ENCODE measurements around the gene ANKRD55. TPM values are rescaled to one million over a fixed set of nuclear protein-coding genes. Genes with fewer than 3 reads are reported as not detected.

The ANKRD55 gene
- total RNA-seq, 3 donors from 2014 or later (not counting 1 experiment from before 2014, with no cell fraction given) = 0.88 TPM; not detected in 2

DNA sequence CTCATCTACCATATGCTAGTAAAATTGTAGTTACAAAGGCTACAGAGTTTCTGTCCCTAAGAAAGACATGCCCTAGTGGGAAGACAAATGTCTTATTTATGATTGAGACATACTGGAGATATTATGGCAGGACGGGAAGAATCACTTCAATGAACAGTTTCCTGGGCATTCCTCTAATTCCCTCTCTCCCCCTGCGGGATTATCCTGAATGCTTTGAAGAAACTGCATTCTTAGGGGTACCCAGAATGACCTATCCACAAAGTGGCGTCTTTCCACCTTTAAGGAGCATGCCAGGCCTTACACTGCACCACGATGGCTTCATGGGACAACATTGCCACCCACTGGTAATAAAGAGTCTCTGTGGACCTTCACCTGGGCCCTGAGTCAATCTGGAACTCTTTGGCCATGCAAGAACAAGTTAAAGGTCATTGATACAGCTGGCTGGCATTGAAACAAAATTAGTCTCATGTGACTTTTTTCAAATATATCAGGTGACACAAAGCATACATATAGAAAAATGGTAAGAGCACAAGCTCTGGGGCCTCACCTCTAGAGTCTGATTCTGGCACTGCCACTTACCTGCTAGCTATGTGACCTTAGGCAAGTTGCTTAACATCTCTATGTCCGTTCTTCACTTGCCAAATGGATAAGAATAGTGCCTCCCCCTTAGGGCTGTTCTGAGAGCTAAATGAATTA, 32.0 kb downstream of the ANKRD55 start:
- WGBS (ENCODE audit: insufficient coverage) = 48% methylated on average over 5 of the region's 5 CpGs
- H3K4me3 ChIP-seq (ENCODE audit: low read length) = no peak overlapping the region
- Mint-ChIP-seq H3K9me3 (no peaks in the 10 kb centered on the region), H3K27ac (no peak overlapping the region), H3K36me3 (no peaks in the 10 kb centered on the region), H3K4me1 (peaks cover 0 to 3% of the 10 kb centered on the region in 2 donors), H3K4me3 (no peak overlapping the region), H3K27me3 (ENCODE audit: low read depth in 2 of 2) (no peaks in the 10 kb centered on the region)
- H3K27me3 ChIP-seq (ENCODE audit: control insufficient read depth, insufficient read depth, low read length) = no peaks in the 10 kb centered on the region
- no peak overlapping the region for H3K27ac ChIP-seq (ENCODE audit: low read length)
- ATAC-seq = peak in 1 of 3 donors; percentile 58
- intact Hi-C loops (cut with micrococcal nuclease) = loop anchor here (2.0 kb wide), 1 partner anchor 264 kb away; no protein-coding TSS in a partner anchor
- DNase-seq = peak in 1 of 2 donors; percentile 85
- TF ChIP-seq CTCF (IDR thresholded peaks at IDR 0.05) = no peak
- no peaks in the 10 kb centered on the region for H3K4me1 ChIP-seq (ENCODE audit: control insufficient read depth, insufficient read depth, low read length)
- H3K9me3 ChIP-seq (ENCODE audit: control insufficient read depth, insufficient read depth, low read length) = no peaks in the 10 kb centered on the region
- H3K36me3 ChIP-seq (ENCODE audit: control insufficient read depth, insufficient read depth, low read length) = no peaks in the 10 kb centered on the region

DNA sequence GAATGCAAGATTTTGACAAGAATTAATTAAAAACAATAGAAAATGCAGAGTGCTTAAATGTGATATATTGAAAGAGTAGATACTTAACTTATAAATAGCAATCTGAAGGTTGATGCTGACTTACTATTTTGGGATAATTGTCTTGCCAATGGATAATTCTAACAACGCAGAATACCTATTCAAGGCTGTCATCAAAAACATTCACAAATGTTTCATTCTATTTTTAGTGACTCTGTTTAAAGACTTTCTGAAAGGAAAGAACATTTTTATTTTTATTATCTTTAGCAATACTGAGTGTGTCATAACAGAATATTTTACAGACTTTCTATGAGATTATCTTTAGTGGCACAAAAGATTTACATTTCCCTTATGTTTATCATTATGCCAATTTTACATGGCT, 38.1 kb downstream of the ANKRD55 start:
- Histone ChIP-seq H3K4me3 (ENCODE audit: low read length) (no peak overlapping the region), H3K36me3 (ENCODE audit: control insufficient read depth, insufficient read depth, low read length) (no peaks in the 10 kb centered on the region), H3K9me3 (ENCODE audit: control insufficient read depth, insufficient read depth, low read length) (no peaks in the 10 kb centered on the region), H3K4me1 (ENCODE audit: control insufficient read depth, insufficient read depth, low read length) (no peaks in the 10 kb centered on the region), H3K27ac (ENCODE audit: low read length) (no peak overlapping the region), H3K27me3 (ENCODE audit: control insufficient read depth, insufficient read depth, low read length) (no peaks in the 10 kb centered on the region)
- no peaks in the 10 kb centered on the region for H3K36me3 Mint-ChIP-seq
- no peaks in the 10 kb centered on the region for H3K4me1 Mint-ChIP-seq
- H3K9me3 Mint-ChIP-seq = no peaks in the 10 kb centered on the region
- no peak for DNase-seq
- ATAC-seq = no peak
- no peak for TF ChIP-seq CTCF (IDR thresholded peaks at IDR 0.05)
- intact Hi-C loops (cut with micrococcal nuclease) = no loop called here
- H3K4me3 Mint-ChIP-seq = no peak overlapping the region
- no peaks in the 10 kb centered on the region for H3K27me3 Mint-ChIP-seq (ENCODE audit: low read depth in 2 of 2)
- no CpG with 5 or more reads among the region's 1 CpG for WGBS (ENCODE audit: insufficient coverage)
- no peak overlapping the region for H3K27ac Mint-ChIP-seq

- H3K27me3 ChIP-seq (ENCODE audit: control insufficient read depth, insufficient read depth, low read length) = no peaks in the 10 kb centered on the region
- TF ChIP-seq CTCF (IDR thresholded peaks at IDR 0.05) = no peak
- H3K4me1 ChIP-seq (ENCODE audit: control insufficient read depth, insufficient read depth, low read length) = no peaks in the 10 kb centered on the region
- Mint-ChIP-seq H3K36me3 (no peaks in the 10 kb centered on the region), H3K9me3 (no peaks in the 10 kb centered on the region), H3K4me3 (no peak overlapping the region), H3K27me3 (ENCODE audit: low read depth in 2 of 2) (no peaks in the 10 kb centered on the region), H3K27ac (no peak overlapping the region), H3K4me1 (no peaks in the 10 kb centered on the region)
- H3K36me3 ChIP-seq (ENCODE audit: control insufficient read depth, insufficient read depth, low read length) = no peaks in the 10 kb centered on the region
- no peaks in the 10 kb centered on the region for H3K9me3 ChIP-seq (ENCODE audit: control insufficient read depth, insufficient read depth, low read length)
- no peak for DNase-seq
- H3K27ac ChIP-seq (ENCODE audit: low read length) = no peak overlapping the region
- no peak overlapping the region for H3K4me3 ChIP-seq (ENCODE audit: low read length)
- intact Hi-C loops (cut with micrococcal nuclease) = no loop called here
- WGBS (ENCODE audit: insufficient coverage) = 96% methylated on average over 15 of the region's 16 CpGs
- ATAC-seq = no peak
These were observed 40.9 kb downstream of the ANKRD55 start for GRCh38 chr5:56192246-56192645.

GRCh38 chr5:56191656-56192055, 41.5 kb downstream of the ANKRD55 start:
- Histone ChIP-seq H3K36me3 (ENCODE audit: control insufficient read depth, insufficient read depth, low read length) (no peaks in the 10 kb centered on the region), H3K9me3 (ENCODE audit: control insufficient read depth, insufficient read depth, low read length) (no peaks in the 10 kb centered on the region), H3K27me3 (ENCODE audit: control insufficient read depth, insufficient read depth, low read length) (no peaks in the 10 kb centered on the region), H3K4me1 (ENCODE audit: control insufficient read depth, insufficient read depth, low read length) (no peaks in the 10 kb centered on the region), H3K4me3 (ENCODE audit: low read length) (no peak overlapping the region), H3K27ac (ENCODE audit: low read length) (no peak overlapping the region)
- Mint-ChIP-seq H3K27ac (no peak overlapping the region), H3K36me3 (no peaks in the 10 kb centered on the region), H3K27me3 (ENCODE audit: low read depth in 2 of 2) (no peaks in the 10 kb centered on the region), H3K4me1 (no peaks in the 10 kb centered on the region), H3K9me3 (no peaks in the 10 kb centered on the region), H3K4me3 (no peak overlapping the region)
- intact Hi-C loops (cut with micrococcal nuclease) = no loop called here
- 78% methylated on average over 2 of the region's 3 CpGs for WGBS (ENCODE audit: insufficient coverage)
- ATAC-seq (no peak), DNase-seq (no peak)
- TF ChIP-seq CTCF (IDR thresholded peaks at IDR 0.05) = no peak
